ENCODE measurements around the gene ZSCAN23. TPM values are rescaled to one million over a fixed set of nuclear protein-coding genes. Genes with fewer than 3 reads are reported as not detected.

The ZSCAN23 gene
- total and polyA plus RNA-seq, 9 of the 15 experiments (the other 6 are each of a cell fraction or from before 2014, with no cell fraction given): 0.05 to 0.29 (median 0.21) TPM; not detected in 1

GRCh38 chr6:28490205-28490890 is 47.1 kb upstream of the ZSCAN23 start (continued):
- TF ChIP-seq CHD1 (IDR thresholded peaks at IDR 0.05; ENCODE audit: low read length) (no peak), HBP1 (CRISPR knock-in tag; IDR thresholded peaks at IDR 0.05) (no peak), ZNF717 (CRISPR knock-in tag; IDR thresholded peaks at IDR 0.05) (no peak), ZBTB17 (CRISPR knock-in tag; IDR thresholded peaks at IDR 0.05) (no peak), TAF1 (IDR thresholded peaks at IDR 0.05; ENCODE audit: control insufficient read depth, extremely low read depth, insufficient read depth, low read length, severe bottlenecking) (no peak), MECOM (CRISPR knock-in tag; IDR thresholded peaks at IDR 0.05) (0 out of 2 replicates have a peak, but pooled peaks have one; percentile 47), RERE (CRISPR knock-in tag; IDR thresholded peaks at IDR 0.05; ENCODE audit: borderline replicate concordance) (no peak), ZBTB43 (CRISPR knock-in tag; IDR thresholded peaks at IDR 0.05) (no peak), TOE1 (IDR thresholded peaks at IDR 0.05; ENCODE audit: borderline replicate concordance) (no peak), TOE1 (CRISPR knock-in tag; IDR thresholded peaks at IDR 0.05; ENCODE audit: borderline replicate concordance, low read depth) (no peak), ARNT (IDR thresholded peaks at IDR 0.05) (no peak), HSF4 (CRISPR knock-in tag; IDR thresholded peaks at IDR 0.05; ENCODE audit: borderline replicate concordance) (no peak), LEF1 (IDR thresholded peaks at IDR 0.05) (no peak), CBFA2T3 (IDR thresholded peaks at IDR 0.05) (no peak), TEAD4 (IDR thresholded peaks at IDR 0.05; ENCODE audit: low read length) (no peak), TEAD4 (CRISPR knock-in tag; IDR thresholded peaks at IDR 0.05; ENCODE audit: borderline replicate concordance) (no peak), ZNF184 (CRISPR knock-in tag; IDR thresholded peaks at IDR 0.05) (no peak), CAMTA2 (CRISPR knock-in tag; conservative IDR thresholded peaks at IDR 0.05) (no peak), NR4A1 (CRISPR knock-in tag; IDR thresholded peaks at IDR 0.05) (no peak), NR4A1 (tag; IDR thresholded peaks at IDR 0.05) (no peak), POLR2B (IDR thresholded peaks at IDR 0.05; ENCODE audit: low read depth, partially characterized antibody) (no peak)
